Renal cortical epithelial cell (primary cell): ENCODE data around the gene CAMK4. TPM values are rescaled to one million over a fixed set of nuclear protein-coding genes. Genes with fewer than 3 reads are reported as not detected.

Source experiments
- DNase-seq: peaks from one replicate; pipeline ENCODE4 v3.0.0-alpha.2; 2011; ENCODE audit warnings: low read depth
- total RNA-seq: library from RNA; depleted of rRNA; stranded (reverse); fragments of >200 nt; gene quantifications from 2 replicates; pipeline ENCODE4 v1.2.3, GENCODE V29; 2014

The CAMK4 gene
- 0.20 and 1.6 TPM in 2 replicates for total RNA-seq

- peak; percentile 28 for DNase-seq
Observed at GRCh38 chr5:111223787-111224560, at the start of gene CAMK4. CAMK4 (plus strand) TSS chr5:111224384; CDS start chr5:111224484, 100 bp downstream.

- no peak for DNase-seq
Observed at GRCh38 chr5:111183064-111183463, 41.1 kb upstream of the CAMK4 start.

- no peak for DNase-seq
Observed at GRCh38 chr5:111187079-111187478, 37.1 kb upstream of the CAMK4 start.

GRCh38 chr5:111194053-111194452 lies 30.1 kb upstream of the CAMK4 start:
- DNase-seq: no peak

- DNase-seq: no peak
Observed at GRCh38 chr5:111194925-111195324, 29.3 kb upstream of the CAMK4 start.

GRCh38 chr5:111197523-111197922 lies 26.7 kb upstream of the CAMK4 start:
- DNase-seq: peak; percentile 20

- no peak for DNase-seq
Observed at GRCh38 chr5:111198281-111198966, 25.8 kb upstream of the CAMK4 start.

GRCh38 chr5:111200828-111201227 lies 23.4 kb upstream of the CAMK4 start:
- no peak for DNase-seq

- DNase-seq: no peak
Observed at GRCh38 chr5:111201705-111202104, 22.5 kb upstream of the CAMK4 start.

- DNase-seq: no peak
Observed at GRCh38 chr5:111211341-111211740, 12.8 kb upstream of the CAMK4 start.

GRCh38 chr5:111214052-111214742 lies 10.0 kb upstream of the CAMK4 start:
- DNase-seq: no peak

- no peak for DNase-seq
Observed at GRCh38 chr5:111215971-111216370, 8.2 kb upstream of the CAMK4 start.

- DNase-seq: no peak
Observed at GRCh38 chr5:111221139-111221538, 3.0 kb upstream of the CAMK4 start.

- no peak for DNase-seq
Observed at GRCh38 chr5:111223101-111223786, 940 bp upstream of the CAMK4 start.

GRCh38 chr5:111224561-111225345 lies 569 bp downstream of the CAMK4 start:
- peak; percentile 9 for DNase-seq

GRCh38 chr5:111225926-111226325 lies 1.7 kb downstream of the CAMK4 start:
- DNase-seq: no peak

- DNase-seq: no peak
Observed at GRCh38 chr5:111226556-111226955, 2.4 kb downstream of the CAMK4 start.

GRCh38 chr5:111227226-111227782 lies 3.1 kb downstream of the CAMK4 start:
- no peak for DNase-seq

- DNase-seq: peak; percentile 18
Observed at GRCh38 chr5:111227801-111228200, 3.6 kb downstream of the CAMK4 start.

GRCh38 chr5:111228520-111229220 lies 4.5 kb downstream of the CAMK4 start:
- DNase-seq: no peak
